LHCN-M2 (cell line): ENCODE measurements around the gene SLC35A3. TPM values are rescaled to one million over a fixed set of nuclear protein-coding genes. Genes with fewer than 3 reads are reported as not detected.
"Not testable (repeated sequence)": the region's sequence is repeated elsewhere in the genome, so short reads cannot be mapped to it uniquely, and the experiment has no call there.

Experiments used
- DNase-seq: peaks from one replicate; pipeline ENCODE4 v3.0.0-alpha.2; 2012; ENCODE audit warnings: low read depth
- polyA plus RNA-seq: library from polyadenylated mRNA; unstranded; fragments of >200 nt; gene quantifications from one replicate; pipeline ENCODE4 v1.2.1, GENCODE V29; 2012; ENCODE audit warnings: missing spikeins
- total RNA-seq: library from RNA; depleted of rRNA; stranded (reverse); fragments of >200 nt; gene quantifications from 2 replicates; pipeline ENCODE4 v1.2.3, GENCODE V29; 2014; rRNA removed

SLC35A3 gene
- total RNA-seq, result 32.0 and 33.2 TPM in 2 replicates
- 5.7 TPM for polyA plus RNA-seq

- peak; percentile 62 for DNase-seq
Observed at GRCh38 chr1:99969729-99970621, at the start of gene SLC35A3. TSS of gene SLC35A3 (plus strand) at chr1:99969996. CDS start at chr1:99993555, 23,559 bp downstream.

GRCh38 chr1:99934801-99935200 is 35.0 kb upstream of the SLC35A3 start:
- DNase-seq, result no peak

GRCh38 chr1:99935534-99935933 is 34.3 kb upstream of the SLC35A3 start:
- DNase-seq, result no peak

- no peak for DNase-seq
Observed at GRCh38 chr1:99936071-99936470, 33.7 kb upstream of the SLC35A3 start.

GRCh38 chr1:99942723-99943122 is 27.1 kb upstream of the SLC35A3 start:
- no peak for DNase-seq

GRCh38 chr1:99943223-99943794 is 26.5 kb upstream of the SLC35A3 start:
- DNase-seq, result peak; percentile 38

- no peak for DNase-seq
Observed at GRCh38 chr1:99944192-99944591, 25.6 kb upstream of the SLC35A3 start.

GRCh38 chr1:99945174-99945573 is 24.6 kb upstream of the SLC35A3 start:
- DNase-seq, result no peak

- DNase-seq, result no peak
Observed at GRCh38 chr1:99950486-99950885, 19.3 kb upstream of the SLC35A3 start.

GRCh38 chr1:99952522-99952921 is 17.3 kb upstream of the SLC35A3 start:
- no peak for DNase-seq

GRCh38 chr1:99955375-99955774 is 14.4 kb upstream of the SLC35A3 start:
- no peak for DNase-seq

- DNase-seq, result peak; percentile 84
Observed at GRCh38 chr1:99956755-99957154, 13.0 kb upstream of the SLC35A3 start.

GRCh38 chr1:99957818-99958217 is 12.0 kb upstream of the SLC35A3 start:
- no peak for DNase-seq

GRCh38 chr1:99959189-99959705 is 10.5 kb upstream of the SLC35A3 start:
- DNase-seq, result not testable (repeated sequence)

- DNase-seq, result not testable (repeated sequence)
Observed at GRCh38 chr1:99960260-99960659, 9.5 kb upstream of the SLC35A3 start.

GRCh38 chr1:99963041-99963795 is 6.6 kb upstream of the SLC35A3 start:
- peak; percentile 53 for DNase-seq

- no peak for DNase-seq
Observed at GRCh38 chr1:99964806-99965205, 5.0 kb upstream of the SLC35A3 start.

- no peak for DNase-seq
Observed at GRCh38 chr1:99965646-99966375, 4.0 kb upstream of the SLC35A3 start.

GRCh38 chr1:99968214-99968613 is 1.6 kb upstream of the SLC35A3 start:
- DNase-seq, result no peak

GRCh38 chr1:99969260-99969728 is 502 bp upstream of the SLC35A3 start:
- no peak for DNase-seq

- no peak for DNase-seq
Observed at GRCh38 chr1:99970713-99971255, 988 bp downstream of the SLC35A3 start.
